ENCODE results near the gene ZFAND2A.
"Not testable (repeated sequence)": the region's sequence is repeated elsewhere in the genome, so short reads cannot be mapped to it uniquely, and the experiment has no call there.

ZFAND2A gene

DNA sequence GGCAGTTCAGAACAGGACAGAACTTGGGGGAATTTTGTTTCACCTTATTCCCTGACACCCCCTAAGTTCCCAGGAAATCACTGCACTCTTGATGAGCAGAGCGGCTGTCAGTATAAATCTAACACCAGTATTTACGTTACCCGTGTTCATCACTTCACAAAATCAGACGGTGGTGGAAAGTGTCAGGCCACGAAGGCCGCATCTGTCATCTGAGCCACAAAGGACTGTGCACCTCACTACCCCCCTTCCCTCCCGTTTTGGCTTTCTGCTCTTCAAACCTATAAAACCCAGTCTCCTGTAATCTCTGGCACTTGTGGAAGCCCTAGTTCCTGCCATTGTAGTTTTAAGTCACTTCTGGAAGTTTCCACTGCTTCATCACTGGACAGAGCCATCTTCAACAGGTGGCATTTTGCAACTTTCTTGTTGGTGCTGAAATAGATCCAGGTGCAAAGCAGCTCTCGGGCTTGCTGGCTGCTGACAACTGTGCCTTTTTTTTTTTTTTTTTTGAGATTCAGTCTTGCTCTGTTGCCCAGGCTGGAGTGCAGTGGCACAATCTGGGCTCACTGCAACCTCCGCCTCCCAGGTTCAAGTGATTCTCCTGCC is 9.5 kb downstream of the ZFAND2A start:
- DNase-seq: no peak

DNA sequence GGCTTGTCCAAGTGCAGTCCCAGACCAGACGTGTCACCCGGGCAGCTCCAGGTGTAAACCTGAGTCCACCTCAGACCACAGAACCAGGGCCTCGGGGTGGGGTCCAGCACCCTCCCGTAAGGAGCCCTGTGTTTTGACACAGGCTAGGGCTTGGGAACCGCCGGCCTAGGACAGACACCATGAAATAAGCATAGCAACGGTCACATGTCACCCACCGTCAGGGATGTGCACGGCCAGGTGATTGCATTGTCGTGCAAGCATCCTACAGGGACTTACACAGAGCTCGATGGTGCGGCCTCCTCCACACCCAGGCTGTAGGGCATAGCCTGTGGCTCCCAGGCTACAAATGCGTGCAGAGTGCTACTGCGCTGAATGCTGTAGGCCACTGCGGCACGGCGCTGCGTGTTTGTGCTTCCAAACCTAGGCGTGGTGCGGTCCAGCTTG is 10.6 kb downstream of the ZFAND2A start:
- DNase-seq: no peak

DNA sequence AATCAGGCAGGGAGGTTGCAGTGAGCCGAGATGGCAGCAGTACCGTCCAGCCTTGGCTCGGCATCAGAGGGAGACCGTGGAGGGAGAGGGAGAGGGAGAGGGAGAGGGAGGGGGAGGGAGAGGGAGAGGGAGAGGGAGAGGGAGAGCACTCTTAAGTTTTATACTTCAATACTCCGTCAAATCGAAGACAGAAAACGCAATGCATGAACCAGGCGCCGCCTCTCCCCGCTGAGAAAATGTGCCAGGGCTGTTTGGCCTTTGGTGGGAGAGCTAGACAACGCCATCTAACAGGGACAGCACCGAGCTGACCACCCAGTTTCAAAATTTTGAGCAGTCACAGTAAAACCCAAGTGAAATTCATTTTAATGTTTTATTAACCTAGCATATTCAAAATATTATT is 12.1 kb downstream of the ZFAND2A start:
- DNase-seq: not testable (repeated sequence)

DNA sequence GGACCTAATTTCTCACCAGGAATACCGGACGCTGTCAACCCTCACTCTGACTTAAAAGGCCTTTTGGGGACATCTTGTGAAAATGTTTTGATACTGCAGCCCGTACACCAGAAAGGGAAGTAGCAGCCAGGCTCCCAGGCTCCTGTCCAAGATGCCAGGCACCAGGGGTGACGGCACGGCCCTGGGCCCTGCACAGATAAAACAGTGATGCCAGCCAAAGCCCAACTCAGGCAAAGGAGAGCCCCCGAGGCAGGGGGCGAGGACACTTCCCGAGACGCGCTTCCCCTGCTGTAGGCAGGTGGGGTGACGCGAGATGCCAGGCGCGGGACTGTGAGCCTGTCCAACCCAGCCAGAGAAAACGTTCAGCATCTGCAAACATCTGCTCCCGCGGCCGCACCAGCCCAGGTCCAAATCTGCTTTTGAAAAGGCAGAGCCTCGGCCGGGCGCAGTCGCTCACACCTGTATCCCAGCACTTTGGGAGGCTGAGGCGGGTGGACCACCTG is 15.7 kb downstream of the ZFAND2A start:
- DNase-seq: no peak

DNA sequence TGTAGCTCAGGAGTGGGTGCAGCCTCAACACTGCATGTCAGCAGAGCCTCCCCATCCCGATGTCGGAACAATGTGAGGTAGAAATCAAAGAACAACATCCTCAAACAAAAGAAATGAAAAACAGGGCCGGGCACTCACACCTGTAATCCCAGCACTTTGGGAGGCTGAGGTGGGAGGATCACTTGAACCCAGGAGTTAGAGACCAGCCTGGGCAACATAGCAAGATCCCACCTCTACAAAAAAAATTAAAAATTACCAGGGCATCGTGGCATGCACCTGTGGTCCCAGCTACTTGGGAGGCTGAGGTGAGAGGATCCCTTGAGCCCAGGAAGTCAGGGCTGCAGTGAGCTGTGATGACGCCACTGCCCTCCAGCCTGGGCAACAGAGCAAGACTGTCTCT is 17.0 kb downstream of the ZFAND2A start:
- DNase-seq: not testable (repeated sequence)

DNA sequence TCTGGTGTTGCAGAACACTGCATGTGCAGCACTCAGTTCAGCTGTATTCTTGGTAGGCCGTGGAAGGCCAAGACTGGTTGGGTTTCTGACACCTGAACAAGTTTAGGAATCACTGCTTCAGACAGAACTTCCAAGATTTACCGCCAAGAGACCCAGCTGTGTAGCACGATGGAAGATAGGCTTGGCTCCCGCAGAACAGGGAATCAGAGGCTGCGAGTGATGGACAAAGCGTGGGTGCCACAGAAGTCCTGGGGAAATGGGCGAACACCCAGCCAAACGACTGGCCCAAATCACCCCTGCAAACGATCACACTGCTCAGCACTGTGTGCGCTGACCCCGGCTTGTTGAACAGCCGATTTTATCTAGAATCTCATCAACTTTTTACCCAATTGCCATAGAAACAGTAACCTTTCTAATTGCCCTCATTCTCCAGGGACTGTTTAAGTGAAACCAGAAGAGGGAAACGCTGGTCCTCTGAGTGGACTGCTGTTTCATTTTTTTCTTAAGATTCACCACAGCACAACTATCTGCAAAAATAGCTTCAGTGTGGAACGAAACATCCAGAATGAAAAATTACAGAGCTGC is 17.9 kb downstream of the ZFAND2A start:
- DNase-seq: no peak

GRCh38 chr7:1141651-1142050 is 18.3 kb downstream of the ZFAND2A start:
- no peak for DNase-seq

DNA sequence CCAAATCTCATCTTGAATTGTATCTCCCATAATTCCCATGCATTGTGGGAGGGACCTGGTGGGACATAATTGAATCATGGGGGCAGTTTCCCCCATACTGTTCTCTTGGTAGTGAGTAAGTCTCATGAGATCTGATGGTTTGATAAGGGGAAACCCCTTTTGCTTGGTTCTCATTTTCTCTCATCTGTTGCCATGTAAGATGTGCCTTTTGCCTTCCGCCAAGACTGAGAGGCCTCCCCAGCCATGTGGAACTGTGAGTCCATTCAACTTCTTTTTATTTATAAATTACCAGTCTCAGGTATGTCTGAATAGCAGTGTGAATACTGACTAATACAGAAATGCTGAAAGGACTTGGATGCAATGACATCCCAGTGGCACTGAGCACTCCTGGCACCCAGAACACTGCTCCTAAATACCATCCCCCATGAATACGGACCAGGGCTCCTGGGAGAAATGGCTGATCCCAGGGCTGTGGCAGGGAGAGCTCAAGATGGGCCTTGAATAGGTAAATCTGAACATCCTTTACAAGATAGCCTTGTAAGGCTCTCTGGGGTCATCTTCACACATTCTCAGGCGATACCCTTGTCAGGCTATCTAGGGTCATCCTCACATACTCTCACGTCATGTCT is 19.4 kb downstream of the ZFAND2A start:
- DNase-seq: no peak

- no peak for DNase-seq
Observed at GRCh38 chr7:1137517-1138167, 22.4 kb downstream of the ZFAND2A start.

- DNase-seq: no peak
Observed at GRCh38 chr7:1136841-1137516, 23.0 kb downstream of the ZFAND2A start.

- DNase-seq: no peak
Observed at GRCh38 chr7:1134951-1135350, 25.0 kb downstream of the ZFAND2A start.

- DNase-seq: no peak
Observed at GRCh38 chr7:1131471-1132265, 28.3 kb downstream of the ZFAND2A start.

GRCh38 chr7:1130021-1130990 is 29.7 kb downstream of the ZFAND2A start:
- DNase-seq: no peak

DNA sequence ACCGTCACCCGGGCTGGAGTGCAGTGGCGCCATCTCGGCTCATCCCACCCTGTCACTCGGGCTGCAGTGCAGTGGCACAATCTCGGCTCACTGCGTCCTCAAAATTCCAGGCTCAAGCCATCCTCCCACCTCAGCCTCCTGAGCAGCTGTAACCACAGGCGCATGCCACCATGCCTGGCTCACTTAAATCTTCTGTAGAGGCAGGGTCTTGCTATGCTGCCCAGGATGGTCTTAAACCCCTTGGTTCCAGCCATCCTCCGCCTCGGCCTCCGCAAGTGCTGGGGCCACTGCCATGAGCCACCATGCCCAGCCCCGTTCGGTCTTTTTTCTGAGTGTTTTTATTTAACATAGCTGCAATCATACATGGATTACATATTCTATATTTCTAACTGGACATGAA is 30.6 kb downstream of the ZFAND2A start:
- DNase-seq: no peak

- DNase-seq: no peak
Observed at GRCh38 chr7:1127001-1127400, 33.0 kb downstream of the ZFAND2A start.

DNA sequence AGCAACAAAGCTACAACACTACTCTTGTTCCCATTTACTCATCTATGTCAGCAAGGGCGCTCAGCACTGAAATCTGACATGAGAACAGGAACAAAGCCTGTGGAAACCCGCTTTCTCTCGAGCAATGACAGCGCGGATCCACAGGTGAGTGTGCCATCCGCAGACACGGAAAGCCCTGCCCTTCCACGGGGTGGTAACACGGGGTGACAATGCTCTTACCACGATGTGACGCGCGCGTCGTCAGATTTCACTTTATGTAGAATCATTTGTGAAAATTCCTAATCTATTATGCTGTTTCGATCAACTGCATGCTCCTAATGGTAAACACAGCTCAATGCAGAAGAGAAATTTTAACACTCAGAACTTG is 34.4 kb downstream of the ZFAND2A start:
- no peak for DNase-seq

DNA sequence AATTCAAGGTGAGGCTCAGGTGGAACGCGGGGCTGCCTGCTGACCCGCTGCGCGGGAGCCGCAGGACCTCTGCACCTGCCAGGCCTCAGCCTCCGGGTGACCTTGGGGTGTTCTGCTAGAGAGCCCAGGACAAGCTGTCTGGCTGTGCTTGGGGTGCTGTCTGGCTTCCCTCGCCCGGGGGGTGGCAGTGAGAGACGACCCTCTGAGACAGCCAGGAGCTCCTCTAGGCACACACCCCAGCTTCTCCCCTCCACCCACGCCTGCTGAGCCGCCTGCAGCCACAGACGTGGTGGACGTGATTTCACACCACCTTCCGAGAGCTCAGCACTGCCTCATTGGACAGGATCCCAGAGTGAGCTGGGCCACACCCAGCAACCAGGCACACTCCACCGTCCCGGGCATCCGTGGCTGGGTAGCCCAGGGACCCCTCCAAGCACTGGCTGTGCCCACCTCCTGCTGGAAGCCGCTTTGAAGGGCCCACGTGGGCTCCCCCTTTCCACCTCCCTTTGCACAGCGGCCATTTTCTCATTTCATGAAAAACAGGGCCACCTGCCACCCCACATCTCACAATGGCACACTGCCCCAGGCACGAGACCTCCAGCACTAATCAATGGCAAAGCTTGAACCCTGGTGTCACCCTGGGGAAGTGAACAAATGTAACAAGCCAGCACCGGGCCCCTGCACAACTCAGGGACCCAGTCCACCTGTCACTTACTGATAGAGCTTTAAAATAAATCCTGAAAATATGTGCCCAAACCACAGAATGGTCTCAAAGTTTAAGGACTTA is 35.0 kb downstream of the ZFAND2A start:
- no peak for DNase-seq

DNA sequence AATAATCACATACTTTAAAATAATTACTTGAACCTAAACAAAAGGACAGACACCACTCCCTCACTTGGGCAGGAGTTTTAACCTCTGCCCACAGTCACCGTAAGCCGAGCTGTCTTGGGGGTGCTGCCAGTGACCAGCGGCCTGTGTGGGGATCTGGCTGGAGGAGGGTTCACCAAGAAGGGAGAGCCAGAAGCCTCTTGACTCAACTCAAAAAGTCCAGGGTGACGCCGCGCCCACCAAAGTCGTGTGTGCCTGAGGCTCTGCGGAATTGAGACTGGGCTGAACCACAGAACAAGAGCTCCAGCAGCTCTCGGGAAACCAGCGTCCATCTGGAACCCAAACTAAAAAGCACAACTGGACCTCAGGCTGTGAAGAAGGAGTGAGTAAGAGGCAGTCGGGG is 35.8 kb downstream of the ZFAND2A start:
- DNase-seq: no peak

DNA sequence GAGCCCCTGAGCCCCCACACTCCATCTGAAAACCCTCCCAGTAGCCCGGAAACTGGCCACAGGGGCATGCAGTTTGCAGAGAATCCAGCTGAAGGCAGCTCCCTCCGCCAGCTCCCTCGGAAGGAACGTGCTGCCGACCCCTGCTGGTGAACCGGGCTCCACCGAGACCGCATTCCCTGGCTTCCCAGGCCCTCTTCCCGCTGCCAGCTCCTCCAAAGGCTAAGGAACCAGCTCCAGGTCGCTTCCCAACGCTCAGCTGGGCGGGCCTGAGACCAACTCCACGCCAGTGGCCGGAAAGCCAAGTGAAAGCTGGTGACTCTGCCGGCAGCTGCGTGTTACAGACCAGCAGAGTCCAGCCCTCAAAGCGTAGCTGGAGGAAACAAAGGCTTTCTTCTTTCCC is 36.3 kb downstream of the ZFAND2A start:
- no peak for DNase-seq

- DNase-seq: no peak
Observed at GRCh38 chr7:1122832-1123501, 37.0 kb downstream of the ZFAND2A start.
